VCaP (cell line): ENCODE data around the gene FOXB1.

Source experiments
- H3K27ac ChIP-seq: fragments of 450-650 bp; 2 replicates; pipeline ENCODE4 v1.5.1; 2017
- TF ChIP-seq, protein P1 (sequence below): fragments of 450-650 bp; conservative IDR thresholded peaks from 2 replicates; pipeline ENCODE4 v1.5.1; 2017; ENCODE audit warnings: mild to moderate bottlenecking, moderate library complexity

Gene FOXB1

DNA sequence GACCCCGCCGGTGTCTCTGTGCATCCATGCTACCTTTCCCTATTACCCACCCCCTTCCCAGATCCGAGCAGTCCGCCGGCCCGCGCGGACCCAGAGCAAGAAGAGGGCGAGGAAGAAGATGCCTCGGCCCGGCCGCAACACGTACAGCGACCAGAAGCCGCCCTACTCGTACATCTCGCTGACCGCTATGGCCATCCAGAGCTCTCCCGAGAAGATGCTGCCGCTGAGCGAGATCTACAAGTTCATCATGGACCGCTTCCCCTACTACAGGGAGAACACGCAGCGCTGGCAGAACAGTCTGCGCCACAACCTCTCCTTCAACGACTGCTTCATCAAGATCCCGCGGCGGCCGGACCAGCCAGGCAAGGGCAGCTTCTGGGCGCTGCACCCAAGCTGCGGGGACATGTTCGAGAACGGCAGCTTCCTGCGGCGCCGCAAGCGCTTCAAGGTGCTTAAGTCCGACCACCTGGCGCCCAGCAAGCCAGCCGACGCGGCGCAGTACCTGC is 788 bp downstream of the FOXB1 start:
- no peak overlapping the region for H3K27ac ChIP-seq
- TF ChIP-seq, protein P1, sequence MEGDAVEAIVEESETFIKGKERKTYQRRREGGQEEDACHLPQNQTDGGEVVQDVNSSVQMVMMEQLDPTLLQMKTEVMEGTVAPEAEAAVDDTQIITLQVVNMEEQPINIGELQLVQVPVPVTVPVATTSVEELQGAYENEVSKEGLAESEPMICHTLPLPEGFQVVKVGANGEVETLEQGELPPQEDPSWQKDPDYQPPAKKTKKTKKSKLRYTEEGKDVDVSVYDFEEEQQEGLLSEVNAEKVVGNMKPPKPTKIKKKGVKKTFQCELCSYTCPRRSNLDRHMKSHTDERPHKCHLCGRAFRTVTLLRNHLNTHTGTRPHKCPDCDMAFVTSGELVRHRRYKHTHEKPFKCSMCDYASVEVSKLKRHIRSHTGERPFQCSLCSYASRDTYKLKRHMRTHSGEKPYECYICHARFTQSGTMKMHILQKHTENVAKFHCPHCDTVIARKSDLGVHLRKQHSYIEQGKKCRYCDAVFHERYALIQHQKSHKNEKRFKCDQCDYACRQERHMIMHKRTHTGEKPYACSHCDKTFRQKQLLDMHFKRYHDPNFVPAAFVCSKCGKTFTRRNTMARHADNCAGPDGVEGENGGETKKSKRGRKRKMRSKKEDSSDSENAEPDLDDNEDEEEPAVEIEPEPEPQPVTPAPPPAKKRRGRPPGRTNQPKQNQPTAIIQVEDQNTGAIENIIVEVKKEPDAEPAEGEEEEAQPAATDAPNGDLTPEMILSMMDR, result no peak

DNA sequence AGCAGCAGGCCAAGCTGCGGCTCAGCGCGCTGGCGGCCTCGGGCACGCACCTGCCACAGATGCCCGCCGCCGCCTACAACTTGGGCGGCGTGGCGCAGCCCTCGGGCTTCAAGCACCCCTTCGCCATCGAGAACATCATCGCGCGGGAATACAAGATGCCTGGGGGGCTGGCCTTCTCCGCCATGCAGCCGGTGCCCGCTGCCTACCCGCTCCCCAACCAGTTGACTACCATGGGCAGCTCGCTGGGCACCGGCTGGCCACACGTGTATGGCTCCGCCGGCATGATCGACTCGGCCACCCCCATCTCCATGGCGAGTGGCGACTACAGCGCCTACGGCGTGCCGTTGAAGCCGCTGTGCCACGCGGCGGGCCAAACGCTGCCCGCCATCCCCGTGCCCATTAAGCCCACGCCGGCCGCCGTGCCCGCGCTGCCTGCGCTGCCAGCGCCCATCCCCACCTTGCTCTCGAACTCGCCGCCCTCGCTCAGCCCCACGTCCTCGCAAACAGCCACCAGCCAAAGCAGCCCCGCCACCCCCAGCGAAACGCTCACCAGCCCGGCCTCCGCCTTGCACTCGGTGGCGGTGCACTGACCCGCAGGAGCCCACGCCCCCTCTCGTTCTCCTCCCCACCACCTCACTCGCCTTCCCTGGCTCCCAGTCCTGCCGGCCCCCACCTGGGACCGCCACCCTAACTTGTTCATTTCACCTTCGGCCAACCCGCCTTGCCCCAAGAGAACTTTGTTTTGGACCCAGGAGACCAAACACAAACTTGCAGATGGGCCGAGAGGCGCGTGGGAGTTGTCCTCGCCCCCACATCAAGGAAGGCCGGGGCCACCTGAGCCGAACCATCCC is 1.5 kb downstream of the FOXB1 start:
- peak overlapping the region; percentile 31; the same call in 1 of the 2 replicates for H3K27ac ChIP-seq
- TF ChIP-seq, protein P1, result no peak

DNA sequence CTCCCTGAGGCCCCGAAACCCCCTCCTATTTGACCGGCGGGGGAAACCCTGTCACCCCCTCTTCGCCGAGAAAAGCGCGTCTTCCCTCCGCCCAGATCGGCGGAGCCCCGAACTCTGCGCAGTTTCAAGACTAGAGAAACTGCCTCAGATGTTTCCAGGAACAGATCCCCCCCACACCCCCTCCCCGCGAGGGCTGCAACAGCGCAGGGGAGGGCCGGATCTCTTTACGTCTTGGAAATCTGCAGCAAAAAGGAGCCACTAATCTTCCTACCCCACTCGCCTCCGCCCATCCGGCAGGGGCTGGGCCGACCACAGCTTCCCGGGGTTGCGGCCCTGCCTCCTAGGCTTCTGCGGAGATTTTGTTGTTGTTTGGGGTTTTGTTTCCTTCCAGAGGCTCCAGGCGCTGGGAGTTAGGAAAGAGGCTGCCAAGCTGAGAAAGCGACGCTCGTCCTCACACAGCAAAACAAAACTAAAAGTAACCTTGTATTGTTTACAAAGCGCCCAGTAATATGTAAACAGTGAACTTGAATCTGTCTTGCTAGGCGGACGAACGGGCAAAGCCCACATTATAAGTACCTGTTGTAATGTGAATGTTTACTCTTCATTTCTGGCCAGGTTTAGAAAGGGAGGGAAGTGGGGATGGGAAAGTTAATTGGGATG is 2.2 kb downstream of the FOXB1 start:
- TF ChIP-seq, protein P1, result no peak

DNA sequence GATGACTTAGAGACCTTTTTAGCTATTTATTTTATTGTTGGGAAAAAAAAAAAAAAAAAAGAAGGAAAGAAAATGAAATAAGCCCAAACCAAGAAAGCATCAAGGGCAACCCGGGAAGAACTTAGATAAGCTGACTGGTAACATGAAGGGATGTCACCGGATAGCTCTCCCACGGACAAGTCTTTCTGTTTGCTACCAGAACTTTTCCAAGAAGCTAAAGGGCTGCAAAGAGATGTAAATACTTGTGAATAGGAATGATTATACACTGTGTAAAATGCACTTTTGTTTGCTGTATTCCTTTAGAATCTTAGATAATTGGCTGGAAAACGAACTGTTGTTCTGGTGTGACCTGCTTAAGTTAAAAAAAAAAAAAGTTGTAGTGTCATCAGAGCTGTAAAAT is 2.8 kb downstream of the FOXB1 start:
- H3K27ac ChIP-seq, result 0 out of 2 replicates have a peak overlapping the region, but pooled peaks have one; percentile 31
- TF ChIP-seq, protein P1, result no peak

More for the DNA sequence above, 2.2 kb downstream of the FOXB1 start:
- H3K27ac ChIP-seq, result peak overlapping the region; percentile 31

DNA sequence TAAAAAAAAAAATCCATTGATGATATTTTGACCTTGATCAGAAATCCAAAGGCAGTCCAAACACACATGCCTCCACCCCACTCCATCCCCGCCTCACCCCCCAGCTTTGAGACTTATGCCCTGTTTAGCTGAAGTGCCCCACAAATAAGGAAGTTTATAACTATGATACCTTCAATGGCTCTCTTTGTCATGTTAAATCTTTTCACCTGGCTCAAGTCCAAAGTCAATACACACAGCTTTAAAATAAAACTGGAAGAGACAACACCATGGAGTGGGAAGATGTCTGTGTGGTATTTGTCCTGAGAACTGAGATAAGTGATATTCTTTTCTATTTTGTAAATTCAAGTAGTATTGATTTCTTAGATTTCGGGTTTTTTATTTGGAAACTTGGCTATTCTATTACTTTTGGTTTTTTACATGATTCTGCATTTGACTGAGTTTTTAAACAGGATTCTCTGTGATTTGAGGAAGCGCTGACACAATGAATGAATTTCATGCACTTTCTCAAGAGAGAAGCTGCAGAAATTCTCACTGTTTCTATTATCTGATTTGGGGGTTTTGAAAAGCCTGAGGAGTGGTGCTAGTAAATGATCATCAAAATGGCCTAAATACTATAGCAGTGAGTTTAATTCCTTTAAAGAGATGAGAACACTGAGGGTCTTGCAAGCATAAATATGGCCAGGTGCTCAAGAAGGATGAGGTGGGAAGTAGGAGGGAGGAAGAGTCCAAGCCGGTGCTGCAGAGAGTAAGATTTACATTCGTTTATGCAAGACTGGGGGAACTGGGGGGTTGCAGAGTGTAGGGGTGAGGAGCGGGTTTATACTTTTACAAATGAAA is 5.2 kb downstream of the FOXB1 start:
- TF ChIP-seq, protein P1, result no peak
- no peak overlapping the region for H3K27ac ChIP-seq

DNA sequence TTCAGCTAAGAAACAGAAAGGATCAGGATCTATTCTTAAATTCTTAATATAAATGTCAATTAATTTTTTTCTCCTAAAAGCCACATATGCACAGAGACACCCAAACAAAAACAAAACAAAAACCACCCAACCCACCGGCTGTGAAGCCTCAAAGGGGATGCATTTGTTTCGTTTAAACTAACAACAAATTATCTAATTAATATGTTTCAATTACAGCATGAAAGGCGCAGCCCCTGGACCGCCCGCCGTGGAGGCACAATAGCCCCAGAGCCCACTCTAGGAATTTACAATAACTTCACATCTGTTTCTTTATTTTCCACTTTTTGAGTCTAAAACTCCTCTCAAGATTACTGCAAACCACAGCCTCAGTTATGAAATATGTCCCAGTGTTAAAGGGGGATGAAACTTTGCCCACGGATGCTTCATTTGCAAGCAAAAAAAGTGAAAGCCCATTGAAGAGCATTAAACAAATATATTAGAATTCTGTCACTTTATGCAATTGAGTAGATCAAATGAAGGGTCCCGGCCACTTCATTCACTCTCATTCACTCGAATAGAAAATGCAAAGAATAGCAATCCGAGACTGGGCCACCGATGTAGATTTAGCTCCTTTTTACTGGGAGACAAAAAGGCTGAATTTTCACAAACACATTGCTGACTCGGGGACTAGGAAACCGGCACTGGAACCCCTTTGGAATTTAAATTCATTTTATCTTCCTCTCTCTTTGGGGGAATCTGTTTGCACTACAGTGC is 6.0 kb downstream of the FOXB1 start:
- TF ChIP-seq, protein P1, result no peak
- H3K27ac ChIP-seq, result no peak overlapping the region
